Endothelial cell of umbilical vein (primary cell): Measurements from ENCODE around the gene SLC7A11. TPM values are rescaled to one million over a fixed set of nuclear protein-coding genes. Genes with fewer than 3 reads are reported as not detected.

Experiments
- BruUV-seq: library from RNA; stranded (reverse); fragments of 400-500 nt; replicated peaks from 2 replicates; lab custom pipeline; 2021; lab: Mats Ljungman, UMichigan
- CTCF ChIA-PET: fragments of 300-600, 350-600 bp; sonication (Branson Sonifier 250); formaldehyde crosslinking; loops from one replicate; lab custom pipeline; 2021; ENCODE audit warnings: antibody characterized with exemption, inconsistent platforms; lab: Charles Lee
- POLR2A ChIA-PET: fragments of 300-600, 350-600 bp; sonication (Branson Sonifier 250); formaldehyde crosslinking; loops from one replicate; lab custom pipeline; 2021; ENCODE audit warnings: antibody characterized with exemption, inconsistent platforms; lab: Charles Lee
- DNase-seq: peaks from one replicate; pipeline ENCODE4 v3.0.0-alpha.2; 2011; ENCODE audit warnings: low read depth, low spot score
- FAIRE-seq: peaks from 2 replicates; lab custom pipeline; 2011; peaks lifted over from hg19 to GRCh38; lab: Jason Lieb, UNC
- H2AFZ ChIP-seq: 2 replicates; pipeline ENCODE4 v1.6.0; 2012; ENCODE audit warnings: low read depth, low read length, control low read depth, inconsistent platforms
- H3K27ac ChIP-seq: 2 replicates; pipeline ENCODE4 v1.5.1; 2011; ENCODE audit warnings: low read depth, mild to moderate bottlenecking, control low read depth, low read length, moderate library complexity; ENCODE audit not compliant: insufficient read depth
- H3K27me3 ChIP-seq, 2 experiments: 2 replicates each; pipeline versions ENCODE4 v1.6.0 to v1.6.1; 2011; ENCODE audit warnings: low read length in 2 of 2, mixed read lengths in 1 of 2; ENCODE audit not compliant: control insufficient read depth in 2 of 2, insufficient read depth in 2 of 2
- H3K36me3 ChIP-seq, 2 experiments: 2 replicates in 1 of 2; 3 replicates in 1 of 2; pipeline ENCODE4 v1.5.1; 2011; ENCODE audit warnings: low read length in 2 of 2, mild to moderate bottlenecking in 1 of 2, moderate library complexity in 1 of 2; ENCODE audit not compliant: control insufficient read depth in 2 of 2, insufficient read depth in 2 of 2; ENCODE audit errors: extremely low read depth in 1 of 2
- H3K4me1 ChIP-seq: 3 replicates; pipeline ENCODE4 v1.5.1; 2011; ENCODE audit warnings: mild to moderate bottlenecking, low read length; ENCODE audit not compliant: control insufficient read depth, insufficient read depth; ENCODE audit errors: extremely low read depth
- H3K4me2 ChIP-seq: 2 replicates; pipeline ENCODE4 v1.6.1; 2011; ENCODE audit warnings: low read length, control low read depth, mixed read lengths; ENCODE audit not compliant: insufficient read depth
- H3K4me3 ChIP-seq, 3 experiments: fragments of 200-600 bp in 1 of 3; sonication (generic), shearing (Covaris generic) in 1 of 3; replicated peaks in 1 of 3; 2 replicates each; pipeline ENCODE4 v1.5.1; 2011 to 2016; ENCODE audit warnings: control low read depth in 3 of 3, low read length in 3 of 3, mild to moderate bottlenecking in 2 of 3, inconsistent platforms in 1 of 3, low read depth in 1 of 3, moderate library complexity in 1 of 3; ENCODE audit not compliant: insufficient read depth in 1 of 3
- H3K79me2 ChIP-seq: 2 replicates; pipeline ENCODE4 v1.6.0; 2012; ENCODE audit warnings: low read length, inconsistent platforms; ENCODE audit not compliant: control insufficient read depth, insufficient read depth
- H3K9ac ChIP-seq: replicated peaks from 2 replicates; pipeline ENCODE3; 2011; ENCODE audit warnings: low read length, control low read depth; ENCODE audit not compliant: insufficient read depth; ENCODE audit errors: extremely low read depth
- H3K9me1 ChIP-seq: replicated peaks from 3 replicates; pipeline ENCODE4 v1.6.0; 2011; ENCODE audit warnings: mild to moderate bottlenecking, low read length; ENCODE audit not compliant: control insufficient read depth, insufficient read depth; ENCODE audit errors: extremely low read depth
- H3K9me3 ChIP-seq: replicated peaks from 2 replicates; pipeline ENCODE4 v1.5.1; 2012; ENCODE audit warnings: low read length, inconsistent platforms; ENCODE audit not compliant: control insufficient read depth, insufficient read depth
- H4K20me1 ChIP-seq: replicated peaks from 2 replicates; pipeline ENCODE3; 2011; ENCODE audit warnings: mild to moderate bottlenecking, low read length; ENCODE audit not compliant: control insufficient read depth, insufficient read depth; ENCODE audit errors: extremely low read depth
- EZH2 ChIP-seq: IDR thresholded peaks from 2 replicates; pipeline ENCODE4 v1.6.1; 2012; ENCODE audit warnings: borderline replicate concordance, low read depth, mild to moderate bottlenecking, moderate library complexity, low read length, inconsistent platforms; ENCODE audit not compliant: severe bottlenecking
- FOS ChIP-seq: IDR thresholded peaks from 2 replicates; pipeline ENCODE4 v1.6.1; 2011; ENCODE audit warnings: mild to moderate bottlenecking, low read length, moderate library complexity, borderline replicate concordance; ENCODE audit not compliant: insufficient read depth
- GATA2 ChIP-seq: IDR thresholded peaks from 2 replicates; pipeline ENCODE4 v1.7.0; 2011; ENCODE audit warnings: low read depth, mild to moderate bottlenecking, moderate library complexity, mixed read lengths, low read length; ENCODE audit not compliant: insufficient read length, insufficient read depth
- JUN ChIP-seq: IDR thresholded peaks from 2 replicates; pipeline ENCODE4 v1.6.1; 2011; ENCODE audit warnings: borderline replicate concordance, low read depth; ENCODE audit not compliant: insufficient read length, insufficient read depth
- MYC ChIP-seq: IDR thresholded peaks from one replicate; pipeline ENCODE4 v1.6.1; 2011; ENCODE audit warnings: mild to moderate bottlenecking, low read depth, low read length
- POLR2A ChIP-seq: IDR thresholded peaks from 2 replicates; pipeline ENCODE4 v1.6.1; 2012; ENCODE audit warnings: low read depth, mild to moderate bottlenecking, control low read depth, low read length
- POLR2AphosphoS5 ChIP-seq: IDR thresholded peaks from 2 replicates; pipeline ENCODE4 v1.6.1; 2012; ENCODE audit warnings: low read depth, mild to moderate bottlenecking, control low read depth, low read length, moderate library complexity; ENCODE audit not compliant: insufficient read depth
- dilution Hi-C: fragments of 300-500 bp; cut with MboI; formaldehyde crosslinking; loops from one replicate; pipeline ENCODE4 v1.15.0; 2019; ENCODE audit warnings: low sequenced_read_pairs; ENCODE audit not compliant: extremely low pct_ligation_motif_present
- intact Hi-C: fragments of 100-400 bp; cut with micrococcal nuclease; formaldehyde crosslinking; loops from one replicate; pipeline ENCODE4 v1.10.0; 2022
- polyA plus RNA-seq, 4 experiments: library from polyadenylated mRNA; depleted of rRNA in 3 of 4; stranded (reverse) in 3 of 4; unstranded in 1 of 4; fragments of >200 nt; gene quantifications; 2 replicates each; pipeline versions ENCODE4 v1.2.1 to v1.2.3, GENCODE V29; 2011 to 2012; ENCODE audit warnings: missing spikeins in 1 of 4
- total RNA-seq: library from RNA; stranded (reverse); gene quantifications from 2 replicates; pipeline ENCODE4 v1.2.3, GENCODE V29; 2021
- TF ChIP-seq, protein P1 (sequence below), 2 donors: IDR thresholded peaks; 1 replicate in 1 of 2; 2 replicates in 1 of 2; pipeline ENCODE4 v1.5.1; 2011; ENCODE audit warnings: low read length in 2 of 2, mild to moderate bottlenecking in 2 of 2, moderate library complexity in 2 of 2, control low read depth in 1 of 2, inconsistent platforms in 1 of 2, low read depth in 1 of 2; ENCODE audit not compliant: insufficient read depth in 1 of 2; ENCODE audit errors: extremely low read depth in 1 of 2
- TF ChIP-seq, protein P2 (sequence below): IDR thresholded peaks from 2 replicates; pipeline ENCODE4 v1.6.1; 2011; ENCODE audit not compliant: insufficient read depth, insufficient read length

The SLC7A11 gene
- total and polyA plus RNA-seq, 2 donors (not counting 3 experiments of a cell fraction or from before 2014, with no cell fraction given), result 28.4 to 82.7 TPM

DNA sequence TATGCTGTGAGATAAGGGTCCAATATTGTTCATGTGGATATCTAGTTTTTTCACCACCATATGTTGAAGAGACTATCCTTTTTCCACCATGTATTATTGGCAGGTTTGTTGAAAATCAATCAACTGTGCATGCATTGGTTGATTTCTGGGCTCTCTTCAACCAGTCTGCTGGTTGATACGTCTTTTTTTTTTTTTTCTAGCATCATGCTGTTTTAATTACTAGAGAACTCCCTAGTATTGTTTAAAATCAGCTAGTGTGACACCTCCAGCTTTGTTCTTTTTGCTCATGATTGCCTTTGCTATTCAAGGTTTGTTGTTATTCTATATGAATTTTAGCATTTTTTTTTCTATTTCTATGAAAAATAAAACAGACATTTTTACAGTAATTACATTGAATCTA is 123.9 kb downstream of the SLC7A11 start:
- no peak overlapping the region for H3K4me2 ChIP-seq
- no peaks in the 10 kb centered on the region for H3K79me2 ChIP-seq
- intact Hi-C loops, result loop anchor here (10.0 kb wide), 1 partner anchor 897 kb away; the partner anchor contains the start of gene NOCT
- dilution Hi-C loops, result no loop called here
- H3K27me3 ChIP-seq, result no peaks in the 10 kb centered on the region
- DNase-seq, result no peak
- TF ChIP-seq, protein P1, sequence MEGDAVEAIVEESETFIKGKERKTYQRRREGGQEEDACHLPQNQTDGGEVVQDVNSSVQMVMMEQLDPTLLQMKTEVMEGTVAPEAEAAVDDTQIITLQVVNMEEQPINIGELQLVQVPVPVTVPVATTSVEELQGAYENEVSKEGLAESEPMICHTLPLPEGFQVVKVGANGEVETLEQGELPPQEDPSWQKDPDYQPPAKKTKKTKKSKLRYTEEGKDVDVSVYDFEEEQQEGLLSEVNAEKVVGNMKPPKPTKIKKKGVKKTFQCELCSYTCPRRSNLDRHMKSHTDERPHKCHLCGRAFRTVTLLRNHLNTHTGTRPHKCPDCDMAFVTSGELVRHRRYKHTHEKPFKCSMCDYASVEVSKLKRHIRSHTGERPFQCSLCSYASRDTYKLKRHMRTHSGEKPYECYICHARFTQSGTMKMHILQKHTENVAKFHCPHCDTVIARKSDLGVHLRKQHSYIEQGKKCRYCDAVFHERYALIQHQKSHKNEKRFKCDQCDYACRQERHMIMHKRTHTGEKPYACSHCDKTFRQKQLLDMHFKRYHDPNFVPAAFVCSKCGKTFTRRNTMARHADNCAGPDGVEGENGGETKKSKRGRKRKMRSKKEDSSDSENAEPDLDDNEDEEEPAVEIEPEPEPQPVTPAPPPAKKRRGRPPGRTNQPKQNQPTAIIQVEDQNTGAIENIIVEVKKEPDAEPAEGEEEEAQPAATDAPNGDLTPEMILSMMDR (IDR thresholded peaks at IDR 0.05; ENCODE audit: extremely low read depth in 1 of 2, insufficient read depth in 1 of 2, low read depth in 1 of 2, low read length in 2 of 2), result no peak
- TF ChIP-seq MYC (no peak), FOS (no peak), GATA2 (no peak), POLR2A (no peak), JUN (no peak), EZH2 (no peak), POLR2AphosphoS5 (no peak)
- TF ChIP-seq, protein P2, sequence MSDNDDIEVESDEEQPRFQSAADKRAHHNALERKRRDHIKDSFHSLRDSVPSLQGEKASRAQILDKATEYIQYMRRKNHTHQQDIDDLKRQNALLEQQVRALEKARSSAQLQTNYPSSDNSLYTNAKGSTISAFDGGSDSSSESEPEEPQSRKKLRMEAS, result no peak
- no peak overlapping the region for H3K4me3 ChIP-seq
- H3K9me3 ChIP-seq, result no peaks in the 10 kb centered on the region
- ChIA-PET CTCF (no interaction called here), POLR2A (no interaction called here)
- no peak overlapping the region for H3K9ac ChIP-seq
- BruUV-seq, result no TSS peak
- no peaks in the 10 kb centered on the region for H3K9me1 ChIP-seq
- peaks cover 27% of the 10 kb centered on the region for H3K4me1 ChIP-seq
- H2AFZ ChIP-seq, result no peak overlapping the region
- H3K36me3 ChIP-seq, result no peaks in the 10 kb centered on the region
- FAIRE-seq, result no peak
- no peak overlapping the region for H3K27ac ChIP-seq
- H4K20me1 ChIP-seq, result no peaks in the 10 kb centered on the region
